ENCODE data around the gene FMNL2. TPM values are rescaled to one million over a fixed set of nuclear protein-coding genes. Genes with fewer than 3 reads are reported as not detected.

FMNL2 gene
- total and polyA plus RNA-seq, 2 of the 4 experiments (the other 2 are of a cell fraction), result 10.9 to 11.4 TPM

- no peak overlapping the region for H2BK120ac ChIP-seq (ENCODE audit: low read depth, low read length)
- H3K18ac ChIP-seq (ENCODE audit: low read depth, low read length), result no peak overlapping the region
- DNase-seq (no peak), ATAC-seq (ENCODE audit: low read depth) (no peak)
- H3K27me3 ChIP-seq (ENCODE audit: control insufficient read depth, insufficient read depth, low read length), result no peaks in the 10 kb centered on the region
- intact Hi-C loops (cut with micrococcal nuclease), result no loop called here
- ChIA-PET CTCF (no interaction called here), POLR2A (ENCODE audit: unreplicated experiment) (no interaction called here)
- H2BK5ac ChIP-seq (ENCODE audit: low read depth, low read length, poor library complexity, severe bottlenecking), result no peak overlapping the region
- no peak for TF ChIP-seq RAD21 (IDR thresholded peaks at IDR 0.05; ENCODE audit: low read length)
- TF ChIP-seq BHLHE40 (IDR thresholded peaks at IDR 0.05; ENCODE audit: low read depth, low read length), result no peak
- TF ChIP-seq RFX5 (IDR thresholded peaks at IDR 0.05; ENCODE audit: low read depth, low read length), result no peak
- no peak for TF ChIP-seq RCOR1 (IDR thresholded peaks at IDR 0.05; ENCODE audit: insufficient replicate concordance, low read length)
- TF ChIP-seq, protein P1, sequence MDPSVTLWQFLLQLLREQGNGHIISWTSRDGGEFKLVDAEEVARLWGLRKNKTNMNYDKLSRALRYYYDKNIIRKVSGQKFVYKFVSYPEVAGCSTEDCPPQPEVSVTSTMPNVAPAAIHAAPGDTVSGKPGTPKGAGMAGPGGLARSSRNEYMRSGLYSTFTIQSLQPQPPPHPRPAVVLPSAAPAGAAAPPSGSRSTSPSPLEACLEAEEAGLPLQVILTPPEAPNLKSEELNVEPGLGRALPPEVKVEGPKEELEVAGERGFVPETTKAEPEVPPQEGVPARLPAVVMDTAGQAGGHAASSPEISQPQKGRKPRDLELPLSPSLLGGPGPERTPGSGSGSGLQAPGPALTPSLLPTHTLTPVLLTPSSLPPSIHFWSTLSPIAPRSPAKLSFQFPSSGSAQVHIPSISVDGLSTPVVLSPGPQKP (IDR thresholded peaks at IDR 0.05; ENCODE audit: borderline replicate concordance, low read depth, low read length), result no peak
- TF ChIP-seq CEBPB (IDR thresholded peaks at IDR 0.05; ENCODE audit: low read depth, low read length), result no peak
- no peak for TF ChIP-seq NFE2L2 (IDR thresholded peaks at IDR 0.05; ENCODE audit: low read depth, low read length)
- no peak for TF ChIP-seq SMC3 (IDR thresholded peaks at IDR 0.05; ENCODE audit: low read depth, low read length)
- TF ChIP-seq MXI1 (IDR thresholded peaks at IDR 0.05; ENCODE audit: borderline replicate concordance, low read depth, low read length), result no peak
- no peak for TF ChIP-seq MAFK (IDR thresholded peaks at IDR 0.05; ENCODE audit: low read depth, low read length)
- TF ChIP-seq, protein P2, sequence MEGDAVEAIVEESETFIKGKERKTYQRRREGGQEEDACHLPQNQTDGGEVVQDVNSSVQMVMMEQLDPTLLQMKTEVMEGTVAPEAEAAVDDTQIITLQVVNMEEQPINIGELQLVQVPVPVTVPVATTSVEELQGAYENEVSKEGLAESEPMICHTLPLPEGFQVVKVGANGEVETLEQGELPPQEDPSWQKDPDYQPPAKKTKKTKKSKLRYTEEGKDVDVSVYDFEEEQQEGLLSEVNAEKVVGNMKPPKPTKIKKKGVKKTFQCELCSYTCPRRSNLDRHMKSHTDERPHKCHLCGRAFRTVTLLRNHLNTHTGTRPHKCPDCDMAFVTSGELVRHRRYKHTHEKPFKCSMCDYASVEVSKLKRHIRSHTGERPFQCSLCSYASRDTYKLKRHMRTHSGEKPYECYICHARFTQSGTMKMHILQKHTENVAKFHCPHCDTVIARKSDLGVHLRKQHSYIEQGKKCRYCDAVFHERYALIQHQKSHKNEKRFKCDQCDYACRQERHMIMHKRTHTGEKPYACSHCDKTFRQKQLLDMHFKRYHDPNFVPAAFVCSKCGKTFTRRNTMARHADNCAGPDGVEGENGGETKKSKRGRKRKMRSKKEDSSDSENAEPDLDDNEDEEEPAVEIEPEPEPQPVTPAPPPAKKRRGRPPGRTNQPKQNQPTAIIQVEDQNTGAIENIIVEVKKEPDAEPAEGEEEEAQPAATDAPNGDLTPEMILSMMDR (conservative IDR thresholded peaks at IDR 0.05; ENCODE audit: low read depth, low read length), result no peak
- no peak for TF ChIP-seq MAZ (IDR thresholded peaks at IDR 0.05; ENCODE audit: borderline replicate concordance, low read depth, low read length)
- TF ChIP-seq FOS (IDR thresholded peaks at IDR 0.05; ENCODE audit: low read depth, low read length), result no peak
- TF ChIP-seq, protein P3, sequence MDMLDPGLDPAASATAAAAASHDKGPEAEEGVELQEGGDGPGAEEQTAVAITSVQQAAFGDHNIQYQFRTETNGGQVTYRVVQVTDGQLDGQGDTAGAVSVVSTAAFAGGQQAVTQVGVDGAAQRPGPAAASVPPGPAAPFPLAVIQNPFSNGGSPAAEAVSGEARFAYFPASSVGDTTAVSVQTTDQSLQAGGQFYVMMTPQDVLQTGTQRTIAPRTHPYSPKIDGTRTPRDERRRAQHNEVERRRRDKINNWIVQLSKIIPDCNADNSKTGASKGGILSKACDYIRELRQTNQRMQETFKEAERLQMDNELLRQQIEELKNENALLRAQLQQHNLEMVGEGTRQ (IDR thresholded peaks at IDR 0.05; ENCODE audit: low read depth, low read length), result no peak
- TF ChIP-seq CHD1 (IDR thresholded peaks at IDR 0.05; ENCODE audit: low read depth, low read length), result no peak
- TF ChIP-seq POLR2A (IDR thresholded peaks at IDR 0.05; ENCODE audit: low read depth, low read length), result no peak
- H2AK5ac ChIP-seq (ENCODE audit: low read depth, low read length), result no peak overlapping the region
- H3K9ac ChIP-seq (ENCODE audit: low read depth, low read length), result no peak overlapping the region
- H3K56ac ChIP-seq (ENCODE audit: extremely low read depth, insufficient read depth, low read length), result no peak overlapping the region
- no peak overlapping the region for H2AK9ac ChIP-seq (replicated peaks; ENCODE audit: low read depth, low read length, poor library complexity)
- in situ Hi-C loops (cut with MboI; ENCODE audit: low sequenced_read_pairs), result no loop called here
- no peak overlapping the region for H3K4me3 ChIP-seq (ENCODE audit: insufficient read depth, low read depth, low read length)
- no peak overlapping the region for H3K4me2 ChIP-seq (ENCODE audit: low read depth, low read length)
- H3K4me1 ChIP-seq (ENCODE audit: control insufficient read depth, insufficient read depth, low read length), result peaks cover 3% of the 10 kb centered on the region
- no peak overlapping the region for H3K4ac ChIP-seq (ENCODE audit: low read depth, low read length)
- no peak overlapping the region for H2BK15ac ChIP-seq (ENCODE audit: low read depth, low read length)
- no peaks in the 10 kb centered on the region for H3K79me1 ChIP-seq (ENCODE audit: low read depth in 1 of 2, low read length in 2 of 2)
- no CpG with 5 or more reads among the region's 3 CpGs for WGBS, 2 experiments (ENCODE audit: extremely low coverage in 2 of 2, insufficient read length in 1 of 2)
- no peak overlapping the region for H4K91ac ChIP-seq (ENCODE audit: insufficient read depth, low read depth, low read length)
- no peak overlapping the region for H4K5ac ChIP-seq (ENCODE audit: low read depth, low read length)
- no peaks in the 10 kb centered on the region for H4K20me1 ChIP-seq (ENCODE audit: insufficient read depth, low read length)
- H3K27ac ChIP-seq (ENCODE audit: insufficient read depth, low read length), result no peak overlapping the region
- no peak overlapping the region for H2AFZ ChIP-seq (replicated peaks; ENCODE audit: low read length, poor library complexity)
- no peak overlapping the region for H2BK20ac ChIP-seq (ENCODE audit: low read depth, low read length)
- H3K9me1 ChIP-seq (ENCODE audit: insufficient read depth, low read length), result no peaks in the 10 kb centered on the region
- dilution Hi-C loops (cut with HindIII; ENCODE audit: low sequenced_read_pairs, unreplicated experiment), result no loop called here
- no peak overlapping the region for H3K23ac ChIP-seq (ENCODE audit: low read depth, low read length)
- H3K14ac ChIP-seq (replicated peaks; ENCODE audit: low read depth, low read length), result no peak overlapping the region
- no peaks in the 10 kb centered on the region for H3K9me3 ChIP-seq (ENCODE audit: control insufficient read depth, insufficient read depth, low read length)
- BruUV-seq (replicated peaks), result no TSS peak
- no peak overlapping the region for H4K8ac ChIP-seq (ENCODE audit: low read depth in 2 of 2, low read length in 2 of 2)
- no peaks in the 10 kb centered on the region for H3K36me3 ChIP-seq (ENCODE audit: control insufficient read depth, insufficient read depth, low read length)
Measured at GRCh38 chr2:152326710-152327109, 8.3 kb upstream of the FMNL2 start.

Data from IMR-90 (cell line).